ENCODE data around the gene LRMDA.

DNA sequence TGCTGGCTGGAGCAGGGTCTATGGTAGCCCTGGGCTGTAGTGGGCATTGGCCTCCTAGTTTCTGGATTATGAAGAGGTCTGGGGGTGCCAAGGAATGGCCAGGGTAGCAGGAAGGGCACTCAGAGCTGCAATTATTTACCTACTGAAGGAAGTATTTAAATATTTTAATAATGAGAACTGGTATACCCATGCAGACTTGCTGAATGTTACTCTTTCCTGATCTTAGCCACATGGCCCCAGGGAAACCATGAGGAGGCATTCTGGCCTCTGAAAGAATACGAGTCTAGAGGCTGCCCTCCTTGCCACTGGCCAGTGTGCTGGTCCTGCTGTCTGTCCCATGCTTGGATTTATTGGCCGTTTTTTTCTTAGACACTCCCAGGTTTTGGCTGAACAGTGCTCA is 599.7 kb downstream of the LRMDA start:
- TF ChIP-seq POLR2AphosphoS5 (IDR thresholded peaks at IDR 0.05) (no peak), CTCF (IDR thresholded peaks at IDR 0.05) (no peak)

Measured in transverse colon (tissue), 4 donors.